ENCODE data around the gene RABGAP1L. TPM values are rescaled to one million over a fixed set of nuclear protein-coding genes. Genes with fewer than 3 reads are reported as not detected.

The RABGAP1L gene
- total RNA-seq, 2 experiments from 2014 or later: 98.1 to 158 TPM

DNA sequence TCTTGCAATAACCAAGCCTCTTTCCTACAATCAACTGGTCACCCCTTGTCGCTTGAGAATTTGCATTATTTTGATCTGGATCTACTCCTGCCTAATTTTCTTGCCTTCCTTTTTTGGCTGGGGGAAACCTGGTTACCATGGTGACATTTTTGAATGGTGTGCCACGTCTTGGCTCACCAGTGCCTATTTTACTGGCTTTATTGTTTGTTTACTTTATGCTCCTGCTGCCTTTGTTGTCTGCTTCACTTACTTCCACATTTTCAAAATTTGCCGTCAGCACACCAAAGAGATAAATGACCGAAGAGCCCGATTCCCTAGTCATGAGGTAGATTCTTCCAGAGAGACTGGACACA lies 289.2 kb downstream of the RABGAP1L start:
- Histone ChIP-seq H2AFZ (ENCODE audit: low read length) (no peak overlapping the region), H3K27ac (ENCODE audit: low read depth, low read length, poor library complexity, severe bottlenecking) (no peak overlapping the region), H3K4me3 (ENCODE audit: low read depth, low read length, poor library complexity, severe bottlenecking) (no peak overlapping the region), H3K9me3 (ENCODE audit: low read length) (no peaks in the 10 kb centered on the region), H4K20me1 (ENCODE audit: insufficient read depth, low read length) (no peaks in the 10 kb centered on the region), H3K4me1 (ENCODE audit: insufficient read depth, low read length, poor library complexity, severe bottlenecking) (no peaks in the 10 kb centered on the region), H3K36me3 (ENCODE audit: insufficient read depth, low read length) (no peaks in the 10 kb centered on the region), H3K79me2 (ENCODE audit: insufficient read depth, low read depth, low read length) (no peaks in the 10 kb centered on the region), H3K4me2 (ENCODE audit: low read length) (no peak overlapping the region), H3K9me2 (ENCODE audit: insufficient read depth, low read length) (no peaks in the 10 kb centered on the region)
- intact Hi-C loops (cut with micrococcal nuclease; ENCODE audit: unreplicated experiment): no loop called here
- POLR2A ChIA-PET: no interaction called here
- BruUV-seq (replicated peaks): no TSS peak
- no peak for DNase-seq (ENCODE audit: low spot score)
- CTCF ChIA-PET (ENCODE audit: unreplicated experiment): no interaction called here
- TF ChIP-seq CTCF (conservative IDR thresholded peaks at IDR 0.05; ENCODE audit: low read length) (no peak), EZH2phosphoT487 (IDR thresholded peaks at IDR 0.05; ENCODE audit: borderline replicate concordance, low read depth, low read length) (no peak)

- no peaks in the 10 kb centered on the region for H3K79me2 ChIP-seq (ENCODE audit: insufficient read depth, low read depth, low read length)
- H3K9me2 ChIP-seq (ENCODE audit: insufficient read depth, low read length): no peaks in the 10 kb centered on the region
- no peak overlapping the region for H3K27ac ChIP-seq (ENCODE audit: low read depth, low read length, poor library complexity, severe bottlenecking)
- TF ChIP-seq EZH2phosphoT487 (IDR thresholded peaks at IDR 0.05; ENCODE audit: borderline replicate concordance, low read depth, low read length) (no peak), CTCF (conservative IDR thresholded peaks at IDR 0.05; ENCODE audit: low read length) (no peak)
- H4K20me1 ChIP-seq (ENCODE audit: insufficient read depth, low read length): no peaks in the 10 kb centered on the region
- ChIA-PET POLR2A (interaction anchor here (0.6 kb wide), 1 partner anchor 127 kb away, joined by 3 read pairs; no protein-coding TSS in a partner anchor), CTCF (ENCODE audit: unreplicated experiment) (no interaction called here)
- intact Hi-C loops (cut with micrococcal nuclease; ENCODE audit: unreplicated experiment): no loop called here
- H2AFZ ChIP-seq (ENCODE audit: low read length): no peak overlapping the region
- H3K9me3 ChIP-seq (ENCODE audit: low read length): no peaks in the 10 kb centered on the region
- H3K4me1 ChIP-seq (ENCODE audit: insufficient read depth, low read length, poor library complexity, severe bottlenecking): no peaks in the 10 kb centered on the region
- no peak overlapping the region for H3K4me3 ChIP-seq (ENCODE audit: low read depth, low read length, poor library complexity, severe bottlenecking)
- no peak overlapping the region for H3K4me2 ChIP-seq (ENCODE audit: low read length)
- no peak for DNase-seq (ENCODE audit: low spot score)
- no peaks in the 10 kb centered on the region for H3K36me3 ChIP-seq (ENCODE audit: insufficient read depth, low read length)
- BruUV-seq (replicated peaks): no TSS peak
Observed at GRCh38 chr1:174448974-174449373, 289.7 kb downstream of the RABGAP1L start.

GRCh38 chr1:174451408-174451807 lies 292.1 kb downstream of the RABGAP1L start:
- ChIA-PET POLR2A (interaction anchor here (2.5 kb wide), 1 partner anchor 15 kb away, joined by 13 read pairs; no protein-coding TSS in a partner anchor), CTCF (ENCODE audit: unreplicated experiment) (no interaction called here)
- intact Hi-C loops (cut with micrococcal nuclease; ENCODE audit: unreplicated experiment): loop anchor here (1.0 kb wide), 1 partner anchor 49 kb away; no protein-coding TSS in a partner anchor
- H3K4me2 ChIP-seq (ENCODE audit: low read length): no peak overlapping the region
- DNase-seq (ENCODE audit: low spot score): no peak
- no peaks in the 10 kb centered on the region; the same call in 1 of the 2 replicates for H3K9me2 ChIP-seq (ENCODE audit: insufficient read depth, low read length)
- TF ChIP-seq CTCF (conservative IDR thresholded peaks at IDR 0.05; ENCODE audit: low read length) (no peak), EZH2phosphoT487 (IDR thresholded peaks at IDR 0.05; ENCODE audit: borderline replicate concordance, low read depth, low read length) (no peak)
- H3K4me1 ChIP-seq (ENCODE audit: insufficient read depth, low read length, poor library complexity, severe bottlenecking): no peaks in the 10 kb centered on the region
- H3K36me3 ChIP-seq (ENCODE audit: insufficient read depth, low read length): no peaks in the 10 kb centered on the region
- H3K27ac ChIP-seq (ENCODE audit: low read depth, low read length, poor library complexity, severe bottlenecking): no peak overlapping the region
- H3K4me3 ChIP-seq (ENCODE audit: low read depth, low read length, poor library complexity, severe bottlenecking): no peak overlapping the region
- no peaks in the 10 kb centered on the region for H3K9me3 ChIP-seq (ENCODE audit: low read length)
- no peak overlapping the region for H2AFZ ChIP-seq (ENCODE audit: low read length)
- no peaks in the 10 kb centered on the region for H4K20me1 ChIP-seq (ENCODE audit: insufficient read depth, low read length)
- no peaks in the 10 kb centered on the region for H3K79me2 ChIP-seq (ENCODE audit: insufficient read depth, low read depth, low read length)
- BruUV-seq (replicated peaks): no TSS peak

Data from OCI-LY7 (cell line).